K562 (cell line): Measurements from ENCODE around the gene GCSAM. TPM values are rescaled to one million over a fixed set of nuclear protein-coding genes. Genes with fewer than 3 reads are reported as not detected.

Source experiments
- ARHGAP35 ChIP-seq: fragments of 450-650 bp; IDR thresholded peaks from 2 replicates; pipeline ENCODE4 v1.6.1; 2018; ENCODE audit not compliant: partially characterized antibody
- CAMTA2 ChIP-seq: fragments of 250-450 bp; sonication (Bioruptor Pico); conservative IDR thresholded peaks from 2 replicates; pipeline ENCODE4 v1.5.1; 2022
- CREM ChIP-seq: IDR thresholded peaks from 2 replicates; pipeline ENCODE4 v1.6.1; 2014; ENCODE audit warnings: antibody characterized with exemption, low read depth
- EP400 ChIP-seq: fragments of 450-650 bp; IDR thresholded peaks from 2 replicates; pipeline ENCODE4 v1.6.1; 2017; ENCODE audit warnings: antibody characterized with exemption, mild to moderate bottlenecking, moderate library complexity
- FOXA3 ChIP-seq, 2 experiments: fragments of 450-650 bp in 1 of 2; sonication (generic) in 1 of 2; formaldehyde crosslinking; IDR thresholded peaks in 1 of 2; conservative IDR thresholded peaks in 1 of 2; 2 replicates each; pipeline versions ENCODE4 v1.4.0 to v1.8.0; 2020 to 2022; ENCODE audit warnings: mild to moderate bottlenecking in 2 of 2, missing genetic modification reagents in 1 of 2
- GATA2 ChIP-seq: sonication (generic); formaldehyde crosslinking; IDR thresholded peaks from 2 replicates; pipeline ENCODE4 v1.4.0; 2020; ENCODE audit warnings: mild to moderate bottlenecking, missing genetic modification reagents
- HLTF ChIP-seq: fragments of 450-650 bp; IDR thresholded peaks from 2 replicates; pipeline ENCODE4 v1.6.1; 2016
- ILK ChIP-seq: fragments of 450-650 bp; IDR thresholded peaks from 2 replicates; pipeline ENCODE4 v1.6.1; 2016; ENCODE audit warnings: missing genetic modification characterization, low read depth, mild to moderate bottlenecking, missing compliant biosample characterization, moderate library complexity, borderline replicate concordance
- MCM7 ChIP-seq, 2 experiments: fragments of 450-650 bp; IDR thresholded peaks; 2 replicates each; pipeline ENCODE4 v1.6.1; 2016 to 2018
- NR2C1 ChIP-seq, 2 experiments: fragments of 450-650 bp; IDR thresholded peaks; 2 replicates each; pipeline ENCODE4 v1.6.1; 2017; ENCODE audit warnings: mild to moderate bottlenecking in 2 of 2, antibody characterized with exemption in 1 of 2, inconsistent platforms in 1 of 2, missing compliant biosample characterization in 1 of 2, missing genetic modification characterization in 1 of 2
- RBFOX2 ChIP-seq: fragments of 200-400 bp; formaldehyde crosslinking; IDR thresholded peaks from 2 replicates; pipeline ENCODE4 v1.6.1; 2017; ENCODE audit warnings: low read depth, mild to moderate bottlenecking, low read length, moderate library complexity
- SMAD2 ChIP-seq: fragments of 150-350 bp; IDR thresholded peaks from 2 replicates; pipeline ENCODE4 v1.6.1; 2014; ENCODE audit warnings: low read depth, mild to moderate bottlenecking, low read length
- TAF9B ChIP-seq: fragments of 450-650 bp; IDR thresholded peaks from 2 replicates; pipeline ENCODE4 v1.6.1; 2018; ENCODE audit warnings: mild to moderate bottlenecking; ENCODE audit not compliant: partially characterized antibody
- XRCC4 ChIP-seq: IDR thresholded peaks from one replicate; pipeline ENCODE4 v1.6.1; 2011; ENCODE audit not compliant: insufficient read depth, insufficient read length; ENCODE audit errors: extremely low read depth
- ZBTB17 ChIP-seq: fragments of 450-650 bp; formaldehyde crosslinking; IDR thresholded peaks from 2 replicates; pipeline ENCODE4 v1.4.0; 2020; ENCODE audit warnings: mild to moderate bottlenecking
- ZNF143 ChIP-seq: sonication (generic); formaldehyde crosslinking; IDR thresholded peaks from 2 replicates; pipeline ENCODE4 v1.9.0; 2022; ENCODE audit warnings: mild to moderate bottlenecking, missing genetic modification reagents
- ZNF3 ChIP-seq: fragments of 250-450 bp; sonication (Bioruptor Pico); IDR thresholded peaks from 2 replicates; pipeline ENCODE4 v1.5.0; 2021; ENCODE audit warnings: mild to moderate bottlenecking, moderate library complexity
- polyA plus RNA-seq, 8 experiments: library from polyadenylated mRNA; depleted of rRNA in 4 of 8; stranded (reverse) in 5 of 8; unstranded in 3 of 8; fragments of >200 nt; fragmentation: Nextera tagmentation in 2 of 8; fragmentation: Illumina TruSeq in 1 of 8; extraction: Ambion mirVana in 2 of 8; extraction: Trizol in 1 of 8; gene quantifications; 2 replicates each; pipeline versions ENCODE4 v1.2.1 to v1.2.3, GENCODE V29; 2011 to 2014; ENCODE audit warnings: inconsistent platforms in 1 of 8, missing spikeins in 1 of 8
- total RNA-seq, 7 experiments: library from RNA; depleted of rRNA in 6 of 7; stranded (reverse); fragments of >200 nt in 6 of 7; fragmentation: Illumina TruSeq in 2 of 7; extraction: Trizol in 2 of 7; gene quantifications; 2 replicates each; pipeline versions ENCODE4 v1.2.1 to v1.2.3, GENCODE V29; 2011 to 2021; ENCODE audit warnings: low replicate concordance in 1 of 7
- TF ChIP-seq, protein P1 (sequence below): fragments of 200-800 bp; sonication (Bioruptor generic); IDR thresholded peaks from 2 replicates; pipeline ENCODE4 v1.6.1; 2017; ENCODE audit warnings: missing genetic modification characterization, missing compliant biosample characterization
- TF ChIP-seq, protein P2 (sequence below): fragments of 450-650 bp; formaldehyde crosslinking; conservative IDR thresholded peaks from 2 replicates; pipeline ENCODE4 v1.4.0; 2022; ENCODE audit warnings: mild to moderate bottlenecking, missing genetic modification characterization
- TF ChIP-seq, protein P3 (sequence below): sonication (generic); formaldehyde crosslinking; IDR thresholded peaks from 2 replicates; pipeline ENCODE4 v1.8.0; 2022; ENCODE audit warnings: mild to moderate bottlenecking, missing genetic modification reagents
- TF ChIP-seq, protein P4 (sequence below): IDR thresholded peaks from 2 replicates; pipeline ENCODE4 v1.6.1; 2011; ENCODE audit warnings: borderline replicate concordance, low read depth, mild to moderate bottlenecking, moderate library complexity, low read length; ENCODE audit not compliant: insufficient read depth, poor library complexity, severe bottlenecking
- TF ChIP-seq, protein P5 (sequence below): sonication (generic); formaldehyde crosslinking; IDR thresholded peaks from 2 replicates; pipeline ENCODE4 v1.5.0; 2020; ENCODE audit warnings: missing genetic modification reagents

Gene GCSAM
- total and polyA plus RNA-seq, 9 of the 15 experiments (the other 6 are each of a cell fraction or from before 2014, with no cell fraction given) = 0.10 TPM; not detected in 8

DNA sequence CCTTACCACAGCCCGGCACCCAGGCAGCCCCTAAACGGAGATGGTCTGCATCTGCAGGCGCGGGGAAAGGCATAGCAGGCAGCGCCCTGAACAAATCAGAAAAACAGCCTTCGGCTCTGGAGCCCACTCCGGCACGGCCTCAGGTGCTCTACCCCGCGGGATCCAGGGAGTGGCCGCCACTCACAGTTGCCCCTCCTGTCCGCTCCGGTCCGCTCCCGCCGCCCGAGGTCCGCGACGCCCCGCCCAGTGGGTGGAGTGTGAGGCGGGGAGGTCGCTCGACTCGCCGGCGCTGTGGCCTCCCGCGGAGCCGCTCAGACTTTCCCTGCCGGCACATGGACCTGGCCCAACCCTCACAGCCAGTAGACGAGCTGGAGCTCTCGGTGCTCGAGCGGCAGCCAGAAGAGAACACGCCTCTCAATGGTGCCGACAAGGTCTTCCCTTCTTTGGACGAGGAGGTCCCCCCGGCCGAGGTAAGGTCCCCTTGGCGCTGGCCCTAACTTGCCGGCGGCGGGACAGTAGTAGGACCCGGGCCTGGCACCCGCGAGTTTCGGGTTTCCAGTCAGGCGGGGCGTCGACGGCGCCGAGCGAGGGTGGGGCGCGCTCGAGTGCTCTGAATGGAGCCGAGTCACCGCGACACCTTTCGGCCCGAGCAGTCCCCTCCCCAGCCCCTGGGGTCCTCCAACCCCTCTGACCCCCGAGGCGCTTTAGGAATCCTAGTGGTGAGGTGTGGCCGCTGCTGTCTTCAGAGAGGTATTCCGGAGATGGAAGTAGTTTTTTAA is 46.8 kb downstream of the GCSAM start, which contains the start of gene C3orf52 (continued):
- TF ChIP-seq, protein P1, sequence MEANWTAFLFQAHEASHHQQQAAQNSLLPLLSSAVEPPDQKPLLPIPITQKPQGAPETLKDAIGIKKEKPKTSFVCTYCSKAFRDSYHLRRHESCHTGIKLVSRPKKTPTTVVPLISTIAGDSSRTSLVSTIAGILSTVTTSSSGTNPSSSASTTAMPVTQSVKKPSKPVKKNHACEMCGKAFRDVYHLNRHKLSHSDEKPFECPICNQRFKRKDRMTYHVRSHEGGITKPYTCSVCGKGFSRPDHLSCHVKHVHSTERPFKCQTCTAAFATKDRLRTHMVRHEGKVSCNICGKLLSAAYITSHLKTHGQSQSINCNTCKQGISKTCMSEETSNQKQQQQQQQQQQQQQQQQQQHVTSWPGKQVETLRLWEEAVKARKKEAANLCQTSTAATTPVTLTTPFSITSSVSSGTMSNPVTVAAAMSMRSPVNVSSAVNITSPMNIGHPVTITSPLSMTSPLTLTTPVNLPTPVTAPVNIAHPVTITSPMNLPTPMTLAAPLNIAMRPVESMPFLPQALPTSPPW = 0 out of 2 replicates have a peak, but pooled peaks have one; percentile 26
- no peak for TF ChIP-seq MCM7 (IDR thresholded peaks at IDR 0.05)
- TF ChIP-seq RBFOX2 = peak; percentile 88
- TF ChIP-seq CAMTA2 = no peak
- TF ChIP-seq, protein P2, sequence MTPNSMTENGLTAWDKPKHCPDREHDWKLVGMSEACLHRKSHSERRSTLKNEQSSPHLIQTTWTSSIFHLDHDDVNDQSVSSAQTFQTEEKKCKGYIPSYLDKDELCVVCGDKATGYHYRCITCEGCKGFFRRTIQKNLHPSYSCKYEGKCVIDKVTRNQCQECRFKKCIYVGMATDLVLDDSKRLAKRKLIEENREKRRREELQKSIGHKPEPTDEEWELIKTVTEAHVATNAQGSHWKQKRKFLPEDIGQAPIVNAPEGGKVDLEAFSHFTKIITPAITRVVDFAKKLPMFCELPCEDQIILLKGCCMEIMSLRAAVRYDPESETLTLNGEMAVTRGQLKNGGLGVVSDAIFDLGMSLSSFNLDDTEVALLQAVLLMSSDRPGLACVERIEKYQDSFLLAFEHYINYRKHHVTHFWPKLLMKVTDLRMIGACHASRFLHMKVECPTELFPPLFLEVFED (CRISPR knock-in tag) = no peak
- TF ChIP-seq TAF9B = no peak
- no peak for TF ChIP-seq HLTF
- TF ChIP-seq GATA2 (CRISPR knock-in tag) = no peak
- TF ChIP-seq NR2C1 (IDR thresholded peaks at IDR 0.05) = no peak
- TF ChIP-seq NR2C1 (tag; IDR thresholded peaks at IDR 0.05) = no peak
- TF ChIP-seq ILK (tag) = no peak
- no peak; the same call in 1 of the 2 replicates for TF ChIP-seq CREM
- no peak for TF ChIP-seq SMAD2
- peak; percentile 63 for TF ChIP-seq EP400
- TF ChIP-seq, protein P3, sequence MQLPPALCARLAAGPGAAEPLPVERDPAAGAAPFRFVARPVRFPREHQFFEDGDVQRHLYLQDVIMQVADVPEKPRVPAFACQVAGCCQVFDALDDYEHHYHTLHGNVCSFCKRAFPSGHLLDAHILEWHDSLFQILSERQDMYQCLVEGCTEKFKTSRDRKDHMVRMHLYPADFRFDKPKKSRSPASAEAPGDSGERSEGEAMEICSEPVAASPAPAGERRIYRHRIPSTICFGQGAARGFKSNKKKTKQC (CRISPR knock-in tag) = no peak
- 0 out of 2 replicates have a peak, but pooled peaks have one; percentile 39 for TF ChIP-seq ZBTB17
- no peak for TF ChIP-seq ARHGAP35
- TF ChIP-seq ZNF3 (CRISPR knock-in tag) = no peak
- TF ChIP-seq FOXA3 (CRISPR knock-in tag; conservative IDR thresholded peaks at IDR 0.05 in 1 of 2, IDR thresholded peaks at IDR 0.05 in 1 of 2) = no peak
- TF ChIP-seq, protein P4, sequence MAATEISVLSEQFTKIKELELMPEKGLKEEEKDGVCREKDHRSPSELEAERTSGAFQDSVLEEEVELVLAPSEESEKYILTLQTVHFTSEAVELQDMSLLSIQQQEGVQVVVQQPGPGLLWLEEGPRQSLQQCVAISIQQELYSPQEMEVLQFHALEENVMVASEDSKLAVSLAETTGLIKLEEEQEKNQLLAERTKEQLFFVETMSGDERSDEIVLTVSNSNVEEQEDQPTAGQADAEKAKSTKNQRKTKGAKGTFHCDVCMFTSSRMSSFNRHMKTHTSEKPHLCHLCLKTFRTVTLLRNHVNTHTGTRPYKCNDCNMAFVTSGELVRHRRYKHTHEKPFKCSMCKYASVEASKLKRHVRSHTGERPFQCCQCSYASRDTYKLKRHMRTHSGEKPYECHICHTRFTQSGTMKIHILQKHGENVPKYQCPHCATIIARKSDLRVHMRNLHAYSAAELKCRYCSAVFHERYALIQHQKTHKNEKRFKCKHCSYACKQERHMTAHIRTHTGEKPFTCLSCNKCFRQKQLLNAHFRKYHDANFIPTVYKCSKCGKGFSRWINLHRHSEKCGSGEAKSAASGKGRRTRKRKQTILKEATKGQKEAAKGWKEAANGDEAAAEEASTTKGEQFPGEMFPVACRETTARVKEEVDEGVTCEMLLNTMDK = no peak
- TF ChIP-seq, protein P5, sequence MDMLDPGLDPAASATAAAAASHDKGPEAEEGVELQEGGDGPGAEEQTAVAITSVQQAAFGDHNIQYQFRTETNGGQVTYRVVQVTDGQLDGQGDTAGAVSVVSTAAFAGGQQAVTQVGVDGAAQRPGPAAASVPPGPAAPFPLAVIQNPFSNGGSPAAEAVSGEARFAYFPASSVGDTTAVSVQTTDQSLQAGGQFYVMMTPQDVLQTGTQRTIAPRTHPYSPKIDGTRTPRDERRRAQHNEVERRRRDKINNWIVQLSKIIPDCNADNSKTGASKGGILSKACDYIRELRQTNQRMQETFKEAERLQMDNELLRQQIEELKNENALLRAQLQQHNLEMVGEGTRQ (CRISPR knock-in tag) = no peak
- no peak for TF ChIP-seq ZNF143
- TF ChIP-seq XRCC4 = no peak
